Measurements from ENCODE around the gene NDUFAB1. TPM values are rescaled to one million over a fixed set of nuclear protein-coding genes. Genes with fewer than 3 reads are reported as not detected.
"Not testable (repeated sequence)": the region's sequence is repeated elsewhere in the genome, so short reads cannot be mapped to it uniquely, and the experiment has no call there.

NDUFAB1 gene
- total RNA-seq, 1 experiment from 2014 or later = 189 TPM

- CTCF ChIA-PET = no interaction called here
- H3K27me3 Mint-ChIP-seq (ENCODE audit: low read depth) = no peaks in the 10 kb centered on the region; the same call in 1 of the 2 replicates
- POLR2A ChIA-PET = no interaction called here
- no peaks in the 10 kb centered on the region for H3K9me3 Mint-ChIP-seq
- H3K27ac Mint-ChIP-seq = no peak overlapping the region
- peaks cover 7% of the 10 kb centered on the region for H3K4me1 Mint-ChIP-seq
- no peak overlapping the region for H3K4me3 Mint-ChIP-seq
- ATAC-seq = no peak
- no peak for DNase-seq (ENCODE audit: low spot score)
- no peak for TF ChIP-seq ZNF423 (CRISPR knock-in tag; IDR thresholded peaks at IDR 0.05)
- no peak for TF ChIP-seq ATF6 (CRISPR knock-in tag; IDR thresholded peaks at IDR 0.05)
- H3K36me3 Mint-ChIP-seq = peaks cover 45% of the 10 kb centered on the region
Observed at GRCh38 chr16:23635958-23636357, 39.8 kb upstream of the NDUFAB1 start.

GRCh38 chr16:23634461-23635036 lies 38.4 kb upstream of the NDUFAB1 start:
- CTCF ChIA-PET = no interaction called here
- ATAC-seq = no peak
- peaks cover 56% of the 10 kb centered on the region for H3K36me3 Mint-ChIP-seq
- no peaks in the 10 kb centered on the region for H3K9me3 Mint-ChIP-seq
- no peaks in the 10 kb centered on the region for H3K27me3 Mint-ChIP-seq (ENCODE audit: low read depth)
- H3K4me1 Mint-ChIP-seq = no peaks in the 10 kb centered on the region
- no peak for DNase-seq (ENCODE audit: low spot score)
- H3K27ac Mint-ChIP-seq = no peak overlapping the region
- H3K4me3 Mint-ChIP-seq = no peak overlapping the region
- POLR2A ChIA-PET = no interaction called here
- TF ChIP-seq, protein P1, sequence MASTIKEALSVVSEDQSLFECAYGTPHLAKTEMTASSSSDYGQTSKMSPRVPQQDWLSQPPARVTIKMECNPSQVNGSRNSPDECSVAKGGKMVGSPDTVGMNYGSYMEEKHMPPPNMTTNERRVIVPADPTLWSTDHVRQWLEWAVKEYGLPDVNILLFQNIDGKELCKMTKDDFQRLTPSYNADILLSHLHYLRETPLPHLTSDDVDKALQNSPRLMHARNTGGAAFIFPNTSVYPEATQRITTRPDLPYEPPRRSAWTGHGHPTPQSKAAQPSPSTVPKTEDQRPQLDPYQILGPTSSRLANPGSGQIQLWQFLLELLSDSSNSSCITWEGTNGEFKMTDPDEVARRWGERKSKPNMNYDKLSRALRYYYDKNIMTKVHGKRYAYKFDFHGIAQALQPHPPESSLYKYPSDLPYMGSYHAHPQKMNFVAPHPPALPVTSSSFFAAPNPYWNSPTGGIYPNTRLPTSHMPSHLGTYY (CRISPR knock-in tag; IDR thresholded peaks at IDR 0.05) = no peak

- peaks cover 60% of the 10 kb centered on the region for H3K36me3 Mint-ChIP-seq
- H3K9me3 Mint-ChIP-seq; ATAC-seq; H3K27me3 Mint-ChIP-seq (ENCODE audit: low read depth); H3K4me1 Mint-ChIP-seq; H3K27ac Mint-ChIP-seq; POLR2A ChIA-PET; H3K4me3 Mint-ChIP-seq; DNase-seq (ENCODE audit: low spot score); CTCF ChIA-PET: not testable (repeated sequence)
- TF ChIP-seq ZNF121 (CRISPR knock-in tag; IDR thresholded peaks at IDR 0.05) = peak; percentile 24; the same call in 1 of the 2 replicates
Observed at GRCh38 chr16:23631874-23632273, 35.8 kb upstream of the NDUFAB1 start.

DNA sequence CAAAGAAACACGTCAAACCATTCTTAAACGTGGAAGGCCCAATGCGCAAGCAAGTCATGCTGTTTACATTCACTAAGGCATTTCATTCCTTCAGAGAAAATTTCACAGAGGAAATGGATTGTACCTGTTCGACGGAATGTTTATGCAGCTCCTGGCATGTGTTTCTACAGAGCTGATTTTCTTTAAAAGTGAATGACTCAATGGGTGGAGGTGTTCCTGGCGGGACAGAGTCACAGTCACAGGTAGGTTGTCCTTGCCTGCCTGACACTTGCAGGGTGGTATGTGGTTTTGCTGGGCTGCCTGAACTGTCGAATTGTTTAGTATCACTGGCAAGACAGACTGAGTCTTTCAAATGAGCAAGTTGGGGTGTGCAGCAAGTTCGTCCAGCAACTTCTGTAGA lies 33.4 kb upstream of the NDUFAB1 start:
- ATAC-seq (no peak), DNase-seq (ENCODE audit: low spot score) (no peak)
- no peak for TF ChIP-seq ZBTB21 (CRISPR knock-in tag; IDR thresholded peaks at IDR 0.05; ENCODE audit: borderline replicate concordance)
- no peak for TF ChIP-seq IRF2 (CRISPR knock-in tag; IDR thresholded peaks at IDR 0.05; ENCODE audit: borderline replicate concordance, low read depth)
- no peak for TF ChIP-seq RELA (CRISPR knock-in tag; IDR thresholded peaks at IDR 0.05; ENCODE audit: borderline replicate concordance)
- no peak for TF ChIP-seq ETV6 (CRISPR knock-in tag; IDR thresholded peaks at IDR 0.05)
- no peak for TF ChIP-seq SMAD3 (CRISPR knock-in tag; IDR thresholded peaks at IDR 0.05; ENCODE audit: borderline replicate concordance)
- Mint-ChIP-seq H3K4me3 (no peak overlapping the region), H3K36me3 (peaks cover 58% of the 10 kb centered on the region), H3K4me1 (no peaks in the 10 kb centered on the region), H3K27me3 (ENCODE audit: low read depth) (no peaks in the 10 kb centered on the region), H3K9me3 (no peaks in the 10 kb centered on the region), H3K27ac (no peak overlapping the region)
- CTCF ChIA-PET = no interaction called here
- POLR2A ChIA-PET = no interaction called here

DNA sequence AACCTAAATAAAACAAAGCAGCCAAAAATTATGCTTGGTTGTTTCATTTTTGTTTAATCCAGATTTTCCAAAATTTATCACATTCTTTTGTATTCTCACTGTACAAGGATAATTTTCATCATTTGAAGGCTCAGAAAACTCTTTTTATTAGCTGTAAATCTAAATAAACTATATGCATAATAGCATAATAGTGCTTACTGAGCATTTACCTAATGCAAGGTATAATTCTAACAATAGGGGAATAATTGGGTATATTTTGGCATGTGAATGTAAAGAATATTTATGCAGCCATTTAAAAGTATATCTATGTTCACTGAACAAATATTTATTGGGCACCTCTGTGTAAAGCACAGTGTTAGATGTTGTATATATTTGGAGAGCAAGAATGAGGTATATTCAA lies 28.0 kb upstream of the NDUFAB1 start:
- CTCF ChIA-PET = no interaction called here
- POLR2A ChIA-PET = no interaction called here

More for the DNA sequence above, 28.0 kb upstream of the NDUFAB1 start:
- DNase-seq (ENCODE audit: low spot score) (no peak), ATAC-seq (no peak)
- Mint-ChIP-seq H3K4me3 (no peak overlapping the region), H3K9me3 (no peaks in the 10 kb centered on the region), H3K27me3 (ENCODE audit: low read depth) (no peaks in the 10 kb centered on the region), H3K4me1 (no peaks in the 10 kb centered on the region), H3K36me3 (peaks cover 67% of the 10 kb centered on the region), H3K27ac (no peak overlapping the region)
- TF ChIP-seq TEAD1 (CRISPR knock-in tag; IDR thresholded peaks at IDR 0.05) (no peak), JUN (CRISPR knock-in tag; IDR thresholded peaks at IDR 0.05) (no peak), ZNF423 (CRISPR knock-in tag; IDR thresholded peaks at IDR 0.05) (no peak), FOXJ3 (CRISPR knock-in tag; IDR thresholded peaks at IDR 0.05; ENCODE audit: borderline replicate concordance) (no peak), JAZF1 (CRISPR knock-in tag; IDR thresholded peaks at IDR 0.05) (no peak), GRHL2 (CRISPR knock-in tag; IDR thresholded peaks at IDR 0.05; ENCODE audit: insufficient replicate concordance, severe bottlenecking) (no peak), IRF1 (CRISPR knock-in tag; IDR thresholded peaks at IDR 0.05) (no peak), OVOL2 (CRISPR knock-in tag; IDR thresholded peaks at IDR 0.05; ENCODE audit: borderline replicate concordance) (no peak), TEAD4 (CRISPR knock-in tag; IDR thresholded peaks at IDR 0.05) (no peak), TP53 (CRISPR knock-in tag; IDR thresholded peaks at IDR 0.05) (no peak), ZNF121 (CRISPR knock-in tag; IDR thresholded peaks at IDR 0.05) (no peak), MLX (CRISPR knock-in tag; IDR thresholded peaks at IDR 0.05) (no peak)
- TF ChIP-seq, protein P2, sequence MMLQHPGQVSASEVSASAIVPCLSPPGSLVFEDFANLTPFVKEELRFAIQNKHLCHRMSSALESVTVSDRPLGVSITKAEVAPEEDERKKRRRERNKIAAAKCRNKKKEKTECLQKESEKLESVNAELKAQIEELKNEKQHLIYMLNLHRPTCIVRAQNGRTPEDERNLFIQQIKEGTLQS (CRISPR knock-in tag; conservative IDR thresholded peaks at IDR 0.05) = no peak
- TF ChIP-seq, protein P3, sequence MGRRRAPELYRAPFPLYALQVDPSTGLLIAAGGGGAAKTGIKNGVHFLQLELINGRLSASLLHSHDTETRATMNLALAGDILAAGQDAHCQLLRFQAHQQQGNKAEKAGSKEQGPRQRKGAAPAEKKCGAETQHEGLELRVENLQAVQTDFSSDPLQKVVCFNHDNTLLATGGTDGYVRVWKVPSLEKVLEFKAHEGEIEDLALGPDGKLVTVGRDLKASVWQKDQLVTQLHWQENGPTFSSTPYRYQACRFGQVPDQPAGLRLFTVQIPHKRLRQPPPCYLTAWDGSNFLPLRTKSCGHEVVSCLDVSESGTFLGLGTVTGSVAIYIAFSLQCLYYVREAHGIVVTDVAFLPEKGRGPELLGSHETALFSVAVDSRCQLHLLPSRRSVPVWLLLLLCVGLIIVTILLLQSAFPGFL (CRISPR knock-in tag; IDR thresholded peaks at IDR 0.05; ENCODE audit: borderline replicate concordance) = no peak

Data from WTC11 (cell line).